GM12872 (cell line): ENCODE results near the gene SLC22A13.

ENCODE experiments used
- CTCF ChIP-seq: IDR thresholded peaks from 3 replicates; pipeline ENCODE4 v1.5.1; 2011; ENCODE audit warnings: low read depth, mild to moderate bottlenecking, low read length, moderate library complexity; ENCODE audit not compliant: insufficient read depth

The SLC22A13 gene

GRCh38 chr3:38312356-38312755, 46.7 kb downstream of the SLC22A13 start:
- TF ChIP-seq CTCF, result no peak

GRCh38 chr3:38313263-38313662, 47.7 kb downstream of the SLC22A13 start:
- TF ChIP-seq CTCF, result no peak

GRCh38 chr3:38313695-38314094, 48.1 kb downstream of the SLC22A13 start:
- TF ChIP-seq CTCF, result no peak

GRCh38 chr3:38314112-38314763, 48.6 kb downstream of the SLC22A13 start:
- TF ChIP-seq CTCF, result no peak

- no peak for TF ChIP-seq CTCF
Measured at GRCh38 chr3:38314764-38315487, 49.3 kb downstream of the SLC22A13 start.

GRCh38 chr3:38315488-38316230, 50.0 kb downstream of the SLC22A13 start:
- TF ChIP-seq CTCF, result no peak
